Stimulated activated effector memory CD8-positive, alpha-beta T cell treated with anti-CD3 and anti-CD28 coated beads, Interleukin-12 subunit alpha, Interleukin-12 subunit beta, amount 100 ng/mL, for 72 hours (primary cell): ENCODE results near the gene MRC2.

Experiments used
- ATAC-seq: fragments of 150-1000 bp; cut with Tn5 transposase; 2 replicates; pipeline ENCODE4 v1.10.0; 2021
- DNase-seq, 2 donors: peaks; one replicate each; pipeline ENCODE4 v3.0.0; 2021 to 2022; ENCODE audit warnings: low spot score in 2 of 2
- H3K27ac Mint-ChIP-seq: one replicate; pipeline ENCODE4 v1.8.0; 2022; ENCODE audit warnings: mild to moderate bottlenecking, mixed read lengths
- H3K36me3 Mint-ChIP-seq: one replicate; pipeline ENCODE4 v1.8.0; 2022; ENCODE audit warnings: mild to moderate bottlenecking, mixed read lengths
- H3K4me1 Mint-ChIP-seq: one replicate; pipeline ENCODE4 v1.8.0; 2022; ENCODE audit warnings: mixed read lengths
- H3K4me3 Mint-ChIP-seq: one replicate; pipeline ENCODE4 v1.8.0; 2022; ENCODE audit warnings: mild to moderate bottlenecking, mixed read lengths
- H3K9me3 Mint-ChIP-seq: one replicate; pipeline ENCODE4 v1.8.0; 2022; ENCODE audit warnings: mixed read lengths

Gene MRC2

DNA sequence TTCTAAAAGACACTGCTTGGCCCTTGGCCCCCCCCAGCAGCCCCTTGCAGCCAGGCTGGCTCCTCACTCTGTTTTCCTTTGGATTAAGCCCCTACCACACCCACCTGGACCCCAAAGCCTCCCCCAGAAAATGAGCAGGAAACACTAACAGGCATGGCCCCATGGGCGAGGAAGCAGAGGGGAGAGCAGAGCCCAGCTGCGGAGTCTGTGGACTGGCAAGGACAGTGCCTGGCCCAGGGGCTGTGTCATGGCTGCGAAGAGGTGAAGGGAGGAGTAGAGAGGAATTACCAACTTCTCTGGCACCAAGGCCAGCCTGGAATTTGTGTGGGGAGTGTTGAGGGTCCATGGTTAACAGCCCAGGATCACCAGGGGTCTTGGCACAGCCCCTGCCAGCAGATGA, 47.4 kb downstream of the MRC2 start:
- peaks cover 7% of the 10 kb centered on the region for H3K4me1 Mint-ChIP-seq
- ATAC-seq (no peak), DNase-seq (no peak)
- peaks cover 6% of the 10 kb centered on the region for H3K36me3 Mint-ChIP-seq
- no peak overlapping the region for H3K4me3 Mint-ChIP-seq
- H3K9me3 Mint-ChIP-seq: no peaks in the 10 kb centered on the region
- no peak overlapping the region for H3K27ac Mint-ChIP-seq

DNA sequence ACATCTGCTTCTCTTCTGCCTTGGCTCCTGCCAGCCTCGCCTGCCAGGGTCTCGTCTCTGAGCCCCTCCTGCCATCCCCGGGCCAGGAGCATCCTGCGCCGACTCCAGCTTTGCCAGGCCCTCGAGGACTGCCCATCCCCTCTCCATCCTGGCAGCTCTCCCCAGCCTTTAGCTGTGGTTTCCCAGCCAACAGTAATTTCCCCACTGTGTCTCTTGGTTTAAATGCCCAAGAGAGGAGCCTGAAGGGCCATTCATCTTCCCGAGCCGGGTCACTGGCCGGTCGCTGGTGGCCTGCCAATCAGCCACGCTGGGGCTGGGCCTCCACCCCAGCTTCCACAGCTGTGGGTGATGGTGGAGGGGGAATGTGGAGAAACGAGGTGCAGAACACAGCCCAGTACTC, 47.8 kb downstream of the MRC2 start:
- H3K27ac Mint-ChIP-seq: no peak overlapping the region
- H3K4me3 Mint-ChIP-seq: no peak overlapping the region
- peaks cover 6% of the 10 kb centered on the region for H3K36me3 Mint-ChIP-seq
- DNase-seq (no peak), ATAC-seq (no peak)
- peaks cover 7% of the 10 kb centered on the region for H3K4me1 Mint-ChIP-seq
- H3K9me3 Mint-ChIP-seq: no peaks in the 10 kb centered on the region

DNA sequence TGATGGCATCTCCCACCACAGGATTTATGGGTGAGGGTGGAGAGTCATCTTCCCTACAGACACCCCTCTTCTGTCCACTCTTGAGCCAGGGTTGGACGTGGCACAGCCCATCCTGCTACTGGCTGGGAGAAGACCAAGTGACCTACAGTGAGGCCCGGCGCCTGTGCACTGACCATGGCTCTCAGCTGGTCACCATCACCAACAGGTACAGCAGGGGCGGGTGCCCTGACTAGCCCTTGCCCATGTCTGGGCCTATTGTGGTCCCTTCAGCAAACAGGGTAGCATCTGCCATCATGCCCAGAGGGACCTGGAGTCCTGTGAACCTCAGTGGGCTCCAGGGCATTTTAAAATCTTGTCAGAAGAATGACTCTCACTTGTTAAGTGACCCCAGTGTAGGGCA, 48.2 kb downstream of the MRC2 start:
- H3K9me3 Mint-ChIP-seq: no peaks in the 10 kb centered on the region
- DNase-seq: no peak
- H3K4me1 Mint-ChIP-seq: peaks cover 7% of the 10 kb centered on the region
- ATAC-seq: no peak
- peaks cover 6% of the 10 kb centered on the region for H3K36me3 Mint-ChIP-seq
- no peak overlapping the region for H3K27ac Mint-ChIP-seq
- no peak overlapping the region for H3K4me3 Mint-ChIP-seq

DNA sequence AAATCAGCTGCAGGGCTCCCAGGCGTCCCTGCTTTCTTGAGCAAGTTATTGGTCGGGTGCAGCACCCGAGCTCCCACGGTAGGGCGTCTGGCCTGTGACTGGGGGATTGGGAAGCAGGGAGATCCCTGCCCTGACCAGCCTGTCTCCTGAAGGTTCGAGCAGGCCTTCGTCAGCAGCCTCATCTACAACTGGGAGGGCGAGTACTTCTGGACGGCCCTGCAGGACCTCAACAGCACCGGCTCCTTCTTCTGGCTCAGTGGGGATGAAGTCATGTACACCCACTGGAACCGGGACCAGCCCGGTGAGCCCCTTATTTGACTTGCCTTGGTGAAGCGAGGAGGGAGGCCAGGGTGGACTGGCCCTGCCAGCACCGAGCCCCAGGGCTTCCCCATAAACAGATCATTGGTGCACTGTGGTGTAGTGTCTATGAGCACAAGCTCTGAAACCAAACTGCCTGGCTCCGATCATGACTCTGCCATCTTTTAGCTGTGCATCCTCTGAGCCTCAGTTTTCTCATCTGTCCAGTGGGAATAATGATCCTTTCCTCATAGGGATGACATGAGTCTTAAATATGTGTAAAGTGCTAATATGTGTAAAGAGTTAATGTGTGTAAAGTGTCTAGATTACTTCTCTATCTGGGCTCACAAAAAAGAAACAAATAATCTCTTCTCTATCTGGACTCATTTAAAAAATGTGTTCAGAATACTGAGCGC, 48.9 kb downstream of the MRC2 start:
- no peak overlapping the region for H3K4me3 Mint-ChIP-seq
- no peaks in the 10 kb centered on the region for H3K9me3 Mint-ChIP-seq
- no peak for DNase-seq
- no peak for ATAC-seq
- peaks cover 7% of the 10 kb centered on the region for H3K4me1 Mint-ChIP-seq
- H3K27ac Mint-ChIP-seq: no peak overlapping the region
- peaks cover 2% of the 10 kb centered on the region for H3K36me3 Mint-ChIP-seq

DNA sequence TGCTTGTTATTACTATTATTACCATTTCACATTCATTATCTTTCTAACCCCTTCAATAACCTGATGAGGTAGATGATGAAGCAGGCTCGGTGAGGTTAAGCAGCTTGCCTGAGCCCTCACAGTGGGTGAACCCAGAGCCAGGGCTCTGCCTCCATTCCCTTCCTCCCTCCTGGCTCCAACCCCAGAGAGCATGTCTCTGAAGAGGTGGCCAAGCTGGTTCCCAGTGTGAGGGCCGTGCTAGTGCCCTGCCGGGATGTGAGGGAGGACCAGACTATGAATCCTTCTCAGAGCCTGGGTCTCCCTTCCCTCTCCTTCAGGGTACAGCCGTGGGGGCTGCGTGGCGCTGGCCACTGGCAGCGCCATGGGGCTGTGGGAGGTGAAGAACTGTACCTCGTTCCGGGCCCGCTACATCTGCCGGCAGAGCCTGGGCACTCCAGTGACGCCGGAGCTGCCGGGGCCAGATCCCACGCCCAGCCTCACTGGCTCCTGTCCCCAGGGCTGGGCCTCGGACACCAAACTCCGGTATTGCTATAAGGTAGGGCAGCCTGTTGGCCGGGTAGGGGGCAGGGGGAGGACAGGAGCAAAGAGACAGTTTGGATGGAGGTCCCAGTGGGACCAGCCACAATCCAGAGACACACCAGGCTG, 49.6 kb downstream of the MRC2 start:
- H3K4me3 Mint-ChIP-seq: no peak overlapping the region
- H3K36me3 Mint-ChIP-seq: no peaks in the 10 kb centered on the region
- no peaks in the 10 kb centered on the region for H3K9me3 Mint-ChIP-seq
- no peak overlapping the region for H3K27ac Mint-ChIP-seq
- DNase-seq (no peak), ATAC-seq (no peak)
- peaks cover 4% of the 10 kb centered on the region for H3K4me1 Mint-ChIP-seq

DNA sequence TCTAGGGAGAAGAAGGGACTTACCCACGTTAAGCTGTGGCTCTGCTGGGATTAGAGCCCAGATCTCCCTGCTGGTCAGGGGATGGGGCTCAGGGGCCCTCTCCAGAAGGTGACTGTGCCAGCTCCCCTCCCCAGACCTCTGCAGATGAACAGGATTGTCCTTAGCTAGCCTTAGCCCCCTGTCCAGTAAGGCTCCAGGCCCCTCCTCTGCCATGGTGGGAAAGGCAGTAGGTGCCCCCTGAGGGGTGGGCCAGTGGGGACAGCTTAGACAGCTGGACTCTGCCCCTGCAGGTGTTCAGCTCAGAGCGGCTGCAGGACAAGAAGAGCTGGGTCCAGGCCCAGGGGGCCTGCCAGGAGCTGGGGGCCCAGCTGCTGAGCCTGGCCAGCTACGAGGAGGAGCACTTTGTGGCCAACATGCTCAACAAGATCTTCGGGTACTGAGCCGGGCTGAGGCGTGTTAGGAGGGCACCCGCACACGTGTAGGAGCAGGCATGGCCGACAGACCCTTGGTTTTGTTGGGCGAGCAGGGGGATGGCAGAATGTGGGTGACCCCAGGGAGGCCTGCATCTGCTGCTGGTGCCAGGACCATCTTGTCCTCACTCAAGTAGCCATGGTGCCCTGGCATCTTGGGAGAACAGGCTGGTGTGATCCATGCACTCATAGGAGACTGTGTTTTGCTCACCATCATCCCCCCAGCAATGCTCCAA, 50.9 kb downstream of the MRC2 start:
- H3K4me1 Mint-ChIP-seq: no peaks in the 10 kb centered on the region
- H3K27ac Mint-ChIP-seq: no peak overlapping the region
- ATAC-seq: no peak
- no peak overlapping the region for H3K4me3 Mint-ChIP-seq
- H3K9me3 Mint-ChIP-seq: no peaks in the 10 kb centered on the region
- no peak for DNase-seq
- no peaks in the 10 kb centered on the region for H3K36me3 Mint-ChIP-seq

DNA sequence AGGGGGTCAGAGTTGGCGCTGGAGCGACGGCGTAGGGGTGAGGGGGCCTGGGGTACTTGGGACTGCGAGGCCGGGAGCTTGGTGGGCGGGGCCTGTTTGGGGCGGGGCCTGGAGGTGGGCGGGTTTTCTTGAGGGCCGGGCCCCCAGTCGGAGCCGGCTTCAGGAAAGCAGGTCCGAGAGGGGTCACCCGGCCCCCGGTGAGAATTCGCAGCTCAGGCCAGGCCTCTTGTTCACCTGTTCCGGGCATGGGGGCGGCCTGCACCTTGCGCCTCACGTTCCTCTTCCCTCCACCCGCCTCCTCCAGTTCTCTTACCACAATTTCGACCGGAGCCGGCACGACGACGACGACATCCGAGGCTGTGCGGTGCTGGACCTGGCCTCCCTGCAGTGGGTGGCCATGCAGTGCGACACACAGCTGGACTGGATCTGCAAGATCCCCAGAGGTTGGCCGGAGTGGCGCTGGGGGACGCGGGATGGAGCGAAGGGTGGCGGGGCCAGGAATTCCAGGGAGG, 52.5 kb downstream of the MRC2 start:
- DNase-seq (no peak), ATAC-seq (no peak)
- Mint-ChIP-seq H3K9me3 (no peaks in the 10 kb centered on the region), H3K4me1 (no peaks in the 10 kb centered on the region), H3K4me3 (no peak overlapping the region), H3K36me3 (peaks cover under 1% of the 10 kb centered on the region), H3K27ac (no peak overlapping the region)

DNA sequence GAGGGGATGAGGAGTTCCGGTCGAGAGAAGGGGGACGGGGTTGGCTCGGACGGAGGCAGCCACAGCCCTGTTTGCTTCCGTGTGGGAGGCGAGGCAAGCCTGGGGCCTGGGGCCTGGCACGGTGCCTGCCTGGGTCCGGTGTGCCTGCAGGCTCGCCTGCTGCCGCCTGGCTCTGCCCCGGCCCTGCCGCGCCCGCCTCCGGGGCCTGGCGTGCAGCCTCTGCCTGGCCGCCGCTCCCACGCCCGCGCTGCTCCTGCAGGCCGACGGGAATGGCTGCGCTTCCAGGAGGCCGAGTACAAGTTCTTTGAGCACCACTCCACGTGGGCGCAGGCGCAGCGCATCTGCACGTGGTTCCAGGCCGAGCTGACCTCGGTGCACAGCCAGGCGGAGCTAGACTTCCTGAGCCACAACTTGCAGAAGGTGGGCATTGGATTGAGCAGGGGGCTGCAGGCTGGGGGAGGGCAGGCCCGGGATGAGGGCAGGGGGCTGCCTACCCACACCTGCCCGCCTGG, 53.1 kb downstream of the MRC2 start:
- no peak for DNase-seq
- H3K9me3 Mint-ChIP-seq: no peaks in the 10 kb centered on the region
- ATAC-seq: no peak

DNA sequence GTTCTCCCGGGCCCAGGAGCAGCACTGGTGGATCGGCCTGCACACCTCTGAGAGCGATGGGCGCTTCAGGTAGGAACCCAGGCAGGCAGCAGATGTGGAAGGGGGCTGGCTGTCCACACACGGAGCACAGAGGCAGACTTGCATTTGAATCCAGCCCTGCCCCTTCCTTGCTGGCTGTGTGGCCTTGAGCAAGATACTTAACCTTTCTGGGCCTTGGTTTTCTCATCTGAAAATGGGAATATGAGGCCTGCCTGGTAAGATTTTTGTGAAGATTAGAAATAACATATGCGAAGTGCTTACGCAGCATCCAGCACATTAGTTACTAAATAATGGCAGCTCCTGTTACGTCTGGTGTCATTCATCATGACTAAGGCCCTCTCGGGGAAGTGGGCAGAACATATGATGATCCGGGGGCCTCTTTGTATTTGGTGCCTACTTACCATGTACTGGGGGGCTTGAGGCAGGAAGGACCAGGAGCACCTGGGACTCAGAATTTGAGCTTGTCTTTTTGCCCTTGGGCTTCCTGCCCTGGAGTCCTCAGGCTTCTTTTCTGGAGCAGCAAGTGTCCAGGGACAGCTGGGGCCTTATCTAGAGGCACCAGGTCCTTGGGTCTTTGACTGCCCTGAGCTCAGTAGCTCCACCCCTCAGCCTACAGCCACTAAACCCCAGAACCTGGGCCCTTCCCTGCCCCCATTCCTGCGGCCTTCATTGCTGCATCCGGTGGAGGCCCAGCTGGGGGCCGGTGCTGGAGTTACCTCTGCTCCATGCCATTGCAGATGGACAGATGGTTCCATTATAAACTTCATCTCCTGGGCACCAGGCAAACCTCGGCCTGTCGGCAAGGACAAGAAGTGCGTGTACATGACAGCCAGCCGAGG, 53.8 kb downstream of the MRC2 start:
- Mint-ChIP-seq H3K36me3 (peaks cover 6% of the 10 kb centered on the region), H3K4me3 (no peak overlapping the region), H3K9me3 (no peaks in the 10 kb centered on the region), H3K27ac (no peak overlapping the region), H3K4me1 (no peaks in the 10 kb centered on the region)
- DNase-seq (no peak), ATAC-seq (no peak)

More for the DNA sequence above, 53.1 kb downstream of the MRC2 start:
- H3K4me3 Mint-ChIP-seq: no peak overlapping the region
- H3K36me3 Mint-ChIP-seq: peaks cover 6% of the 10 kb centered on the region
- H3K27ac Mint-ChIP-seq: no peak overlapping the region
- no peaks in the 10 kb centered on the region for H3K4me1 Mint-ChIP-seq

DNA sequence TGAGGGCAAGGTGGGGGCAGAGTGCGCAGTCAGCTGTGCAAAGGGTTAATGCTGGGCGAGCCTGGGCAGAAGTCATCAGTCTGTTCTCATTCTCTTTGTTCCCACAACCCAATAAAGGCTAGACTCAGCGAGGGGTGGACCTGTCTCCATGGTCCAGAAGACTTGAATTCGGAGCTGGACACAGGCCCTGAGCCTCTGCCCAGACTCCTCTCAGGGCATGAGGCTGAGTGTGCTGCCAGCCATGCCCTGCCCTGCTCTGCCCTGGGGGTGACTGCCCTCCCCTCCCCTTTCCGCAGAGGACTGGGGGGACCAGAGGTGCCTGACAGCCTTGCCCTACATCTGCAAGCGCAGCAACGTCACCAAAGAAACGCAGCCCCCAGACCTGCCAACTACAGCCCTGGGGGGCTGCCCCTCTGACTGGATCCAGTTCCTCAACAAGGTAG, 54.5 kb downstream of the MRC2 start:
- Mint-ChIP-seq H3K9me3 (no peaks in the 10 kb centered on the region), H3K4me1 (no peaks in the 10 kb centered on the region), H3K36me3 (peaks cover 6% of the 10 kb centered on the region), H3K27ac (no peak overlapping the region), H3K4me3 (no peak overlapping the region)
- DNase-seq: no peak
- ATAC-seq: no peak

DNA sequence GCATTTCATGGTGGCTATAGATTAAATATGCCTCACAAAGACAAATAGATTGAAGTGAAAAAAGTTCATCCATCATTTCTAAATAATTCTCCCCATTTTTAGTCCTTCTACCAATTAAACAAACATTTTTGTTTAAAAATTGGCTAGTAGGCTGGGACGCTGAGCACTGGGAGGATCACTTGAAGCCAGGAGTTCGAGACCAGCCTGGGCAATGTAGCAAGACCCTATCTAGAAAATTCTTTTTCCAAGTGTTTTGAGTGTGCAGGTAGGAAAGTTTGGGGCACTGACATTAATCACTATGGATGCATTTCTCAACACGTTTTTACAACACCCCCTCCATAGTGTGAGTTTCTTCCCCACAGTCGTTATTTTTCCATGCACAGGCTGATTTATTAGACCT, 56.7 kb downstream of the MRC2 start:
- Mint-ChIP-seq H3K4me1 (no peaks in the 10 kb centered on the region), H3K4me3 (no peak overlapping the region), H3K27ac (no peak overlapping the region), H3K36me3 (peaks cover 6% of the 10 kb centered on the region), H3K9me3 (no peaks in the 10 kb centered on the region)
- DNase-seq (no peak), ATAC-seq (no peak)

DNA sequence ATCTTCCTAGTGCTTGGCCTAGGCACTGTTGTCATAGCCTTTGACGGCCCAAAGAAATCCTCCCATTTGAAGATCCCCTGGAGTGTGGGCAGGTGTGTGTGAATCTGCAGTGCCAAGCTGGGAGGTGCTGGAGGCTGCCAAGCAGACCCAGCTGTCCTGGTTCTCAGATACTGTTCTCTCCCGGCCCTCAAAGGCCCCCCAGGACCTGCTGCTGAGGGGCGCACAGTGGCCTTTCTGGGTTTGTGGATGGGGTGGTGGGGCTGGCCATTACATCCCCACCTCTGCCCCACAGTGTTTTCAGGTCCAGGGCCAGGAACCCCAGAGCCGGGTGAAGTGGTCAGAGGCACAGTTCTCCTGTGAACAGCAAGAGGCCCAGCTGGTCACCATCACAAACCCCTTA, 60.5 kb downstream of the MRC2 start:
- no peak overlapping the region for H3K27ac Mint-ChIP-seq
- H3K4me3 Mint-ChIP-seq: no peak overlapping the region
- DNase-seq: no peak
- ATAC-seq: no peak
- no peaks in the 10 kb centered on the region for H3K9me3 Mint-ChIP-seq
- no peaks in the 10 kb centered on the region for H3K4me1 Mint-ChIP-seq
- peaks cover 6% of the 10 kb centered on the region for H3K36me3 Mint-ChIP-seq

DNA sequence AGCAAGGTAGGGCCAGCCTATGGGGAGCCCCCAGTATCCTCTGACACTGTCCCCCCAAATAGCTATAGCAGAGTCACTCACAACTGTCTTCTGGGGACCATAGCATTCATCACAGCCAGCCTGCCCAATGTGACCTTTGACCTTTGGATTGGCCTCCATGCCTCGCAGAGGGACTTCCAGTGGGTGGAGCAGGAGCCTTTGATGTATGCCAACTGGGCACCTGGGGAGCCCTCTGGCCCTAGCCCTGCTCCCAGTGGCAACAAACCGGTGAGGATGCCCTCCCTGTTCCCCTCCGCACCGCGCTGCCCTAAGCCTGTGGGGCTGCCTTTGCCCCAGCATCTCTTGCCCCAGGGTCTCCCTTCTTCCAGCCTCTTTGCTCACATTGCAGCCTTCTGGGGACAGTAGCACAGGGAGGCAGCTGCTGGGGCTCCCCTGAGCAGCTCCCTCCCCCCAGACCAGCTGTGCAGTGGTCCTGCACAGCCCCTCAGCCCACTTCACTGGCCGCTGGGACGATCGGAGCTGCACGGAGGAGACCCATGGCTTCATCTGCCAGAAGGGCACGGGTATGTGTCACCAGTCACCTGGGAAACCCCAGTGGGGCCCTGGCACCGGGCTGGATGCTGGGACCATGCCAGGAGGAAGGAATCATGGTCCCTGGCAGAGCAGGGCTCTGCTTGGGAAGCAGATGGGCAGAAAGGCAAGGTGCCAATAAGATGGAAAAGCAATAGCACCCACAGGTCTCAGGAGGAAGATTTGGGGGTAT, 61.1 kb downstream of the MRC2 start:
- Mint-ChIP-seq H3K36me3 (peaks cover 6% of the 10 kb centered on the region), H3K27ac (no peak overlapping the region), H3K4me1 (no peaks in the 10 kb centered on the region), H3K9me3 (no peaks in the 10 kb centered on the region), H3K4me3 (no peak overlapping the region)
- no peak for DNase-seq
- ATAC-seq: no peak

DNA sequence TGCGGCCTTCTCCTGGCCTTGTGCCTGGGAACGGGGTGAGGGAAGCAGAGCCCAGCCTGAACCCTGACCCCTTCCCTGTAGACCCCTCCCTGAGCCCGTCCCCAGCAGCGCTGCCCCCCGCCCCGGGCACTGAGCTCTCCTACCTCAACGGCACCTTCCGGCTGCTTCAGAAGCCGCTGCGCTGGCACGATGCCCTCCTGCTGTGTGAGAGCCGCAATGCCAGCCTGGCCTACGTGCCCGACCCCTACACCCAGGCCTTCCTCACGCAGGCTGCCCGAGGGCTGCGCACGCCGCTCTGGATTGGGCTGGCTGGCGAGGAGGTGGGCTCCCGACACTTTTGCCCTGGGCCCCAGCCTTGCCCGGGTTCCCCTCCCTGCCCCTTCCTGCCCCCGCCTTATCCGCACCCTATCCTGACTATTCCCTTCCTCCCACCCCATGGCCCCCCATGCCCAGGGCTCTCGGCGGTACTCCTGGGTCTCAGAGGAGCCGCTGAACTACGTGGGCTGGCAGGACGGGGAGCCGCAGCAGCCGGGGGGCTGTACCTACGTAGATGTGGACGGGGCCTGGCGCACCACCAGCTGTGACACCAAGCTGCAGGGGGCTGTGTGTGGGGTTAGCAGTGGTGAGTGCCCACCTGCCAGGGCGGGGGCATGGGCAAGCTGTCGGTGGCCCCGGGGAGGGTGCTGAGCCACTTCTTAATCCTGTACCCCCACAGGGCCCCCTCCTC, 62.1 kb downstream of the MRC2 start:
- Mint-ChIP-seq H3K36me3 (peaks cover 6% of the 10 kb centered on the region), H3K4me1 (no peaks in the 10 kb centered on the region), H3K9me3 (no peaks in the 10 kb centered on the region), H3K4me3 (no peak overlapping the region), H3K27ac (no peak overlapping the region)
- DNase-seq (no peak), ATAC-seq (no peak)
